HEK293 (cell line): Measurements from ENCODE around the gene MMP15.

Experiments
- CTCF ChIA-PET: fragments of 350-600 bp; formaldehyde crosslinking; extraction: SDS; loops from one replicate; lab custom pipeline; 2021; ENCODE audit warnings: antibody characterized with exemption; lab: Yijun Ruan, JAX
- POLR2A ChIA-PET: fragments of 300-600 bp; formaldehyde crosslinking; extraction: SDS; loops from one replicate; lab custom pipeline; 2020; ENCODE audit warnings: antibody characterized with exemption, inconsistent platforms; lab: Yijun Ruan, JAX
- H3K27ac ChIP-seq: fragments of 200-500 bp; sonication (Bioruptor generic); 2 replicates; pipeline ENCODE4 v1.5.1; 2014; ENCODE audit warnings: low read depth, low read length, control low read depth, inconsistent platforms; ENCODE audit errors: extremely low read depth
- H3K36me3 ChIP-seq, 2 experiments: fragments of 200-500 bp in 1 of 2; sonication (Bioruptor generic) in 1 of 2; 1 replicate in 1 of 2; 2 replicates in 1 of 2; pipeline ENCODE4 v1.5.1; 2014 to 2017; ENCODE audit warnings: inconsistent platforms in 2 of 2, low read length in 2 of 2; ENCODE audit not compliant: control insufficient read depth in 2 of 2, insufficient read depth in 1 of 2
- H3K4me1 ChIP-seq: fragments of 200-500 bp; sonication (Bioruptor generic); 2 replicates; pipeline ENCODE4 v1.5.1; 2014; ENCODE audit warnings: mild to moderate bottlenecking, low read length, inconsistent platforms; ENCODE audit not compliant: control insufficient read depth, insufficient read depth
- H3K4me3 ChIP-seq: 2 replicates; pipeline ENCODE4 v1.5.1; 2011; ENCODE audit warnings: low read depth, mild to moderate bottlenecking, control low read depth, low read length, moderate library complexity
- H3K9me3 ChIP-seq: fragments of 200-500 bp; sonication (Bioruptor generic); 2 replicates; pipeline ENCODE4 v1.5.1; 2014; ENCODE audit warnings: low read depth, low read length, inconsistent platforms; ENCODE audit not compliant: control insufficient read depth, insufficient read depth
- EGR2 ChIP-seq: fragments of 450-650 bp; formaldehyde crosslinking; IDR thresholded peaks from 2 replicates; pipeline ENCODE4 v1.5.1; 2016; ENCODE audit warnings: low read depth, missing biosample characterization, missing genetic modification characterization
- GLIS1 ChIP-seq: fragments of 450-650 bp; formaldehyde crosslinking; IDR thresholded peaks from 2 replicates; pipeline ENCODE4 v1.5.1; 2016; ENCODE audit warnings: missing biosample characterization, missing genetic modification characterization
- KLF1 ChIP-seq: fragments of 450-650 bp; formaldehyde crosslinking; IDR thresholded peaks from 2 replicates; pipeline ENCODE4 v1.5.1; 2016; ENCODE audit warnings: missing biosample characterization, missing genetic modification characterization
- MEIS1 ChIP-seq: sonication (generic); formaldehyde crosslinking; IDR thresholded peaks from 2 replicates; pipeline ENCODE4 v1.8.1; 2022; ENCODE audit warnings: missing genetic modification reagents, mild to moderate bottlenecking, borderline replicate concordance
- MYNN ChIP-seq: fragments of 450-650 bp; formaldehyde crosslinking; IDR thresholded peaks from 2 replicates; pipeline ENCODE4 v1.5.1; 2016; ENCODE audit warnings: missing biosample characterization, missing genetic modification characterization, borderline replicate concordance
- SALL2 ChIP-seq: fragments of 450-650 bp; formaldehyde crosslinking; IDR thresholded peaks from 2 replicates; pipeline ENCODE4 v1.5.0; 2017; ENCODE audit warnings: missing biosample characterization, mild to moderate bottlenecking, missing genetic modification characterization, borderline replicate concordance
- ZBTB21 ChIP-seq: fragments of 450-650 bp; formaldehyde crosslinking; IDR thresholded peaks from 2 replicates; pipeline ENCODE4 v1.5.1; 2017; ENCODE audit warnings: missing biosample characterization, missing genetic modification characterization
- ZFHX2 ChIP-seq: fragments of 450-650 bp; formaldehyde crosslinking; conservative IDR thresholded peaks from 2 replicates; pipeline ENCODE4 v1.5.1; 2016; ENCODE audit warnings: missing biosample characterization, missing genetic modification characterization
- ZNF140 ChIP-seq: fragments of 450-650 bp; formaldehyde crosslinking; IDR thresholded peaks from 2 replicates; pipeline ENCODE4 v1.5.1; 2016; ENCODE audit warnings: missing biosample characterization, missing genetic modification characterization
- ZNF174 ChIP-seq: fragments of 450-650 bp; formaldehyde crosslinking; IDR thresholded peaks from 2 replicates; pipeline ENCODE4 v1.5.0; 2017; ENCODE audit warnings: missing biosample characterization, mild to moderate bottlenecking, missing genetic modification characterization
- ZNF223 ChIP-seq: fragments of 450-650 bp; formaldehyde crosslinking; IDR thresholded peaks from 2 replicates; pipeline ENCODE4 v1.5.1; 2016; ENCODE audit warnings: missing biosample characterization, missing genetic modification characterization
- ZNF274 ChIP-seq, 2 experiments: fragments of 200-500 bp in 1 of 2; fragments of 450-650 bp in 1 of 2; sonication (Bioruptor generic) in 1 of 2; formaldehyde crosslinking in 1 of 2; IDR thresholded peaks; 2 replicates each; pipeline versions ENCODE4 v1.5.1 to v1.6.1; 2014 to 2016; ENCODE audit warnings: borderline replicate concordance in 1 of 2, inconsistent platforms in 1 of 2, low read length in 1 of 2, missing biosample characterization in 1 of 2, missing genetic modification characterization in 1 of 2
- ZNF394 ChIP-seq: fragments of 450-650 bp; formaldehyde crosslinking; IDR thresholded peaks from 2 replicates; pipeline ENCODE4 v1.5.1; 2016; ENCODE audit warnings: missing biosample characterization, missing genetic modification characterization, mild to moderate bottlenecking, moderate library complexity, borderline replicate concordance
- ZNF398 ChIP-seq: fragments of 450-650 bp; formaldehyde crosslinking; IDR thresholded peaks from 2 replicates; pipeline ENCODE4 v1.5.1; 2017; ENCODE audit warnings: missing biosample characterization, missing genetic modification characterization
- ZNF488 ChIP-seq: fragments of 450-650 bp; formaldehyde crosslinking; IDR thresholded peaks from 2 replicates; pipeline ENCODE4 v1.5.1; 2016; ENCODE audit warnings: missing biosample characterization, missing genetic modification characterization
- ZNF501 ChIP-seq: fragments of 450-650 bp; formaldehyde crosslinking; IDR thresholded peaks from 2 replicates; pipeline ENCODE4 v1.5.1; 2016; ENCODE audit warnings: missing biosample characterization, missing genetic modification characterization
- ZNF529 ChIP-seq: fragments of 450-650 bp; formaldehyde crosslinking; IDR thresholded peaks from 2 replicates; pipeline ENCODE4 v1.5.1; 2017; ENCODE audit warnings: missing genetic modification characterization, missing biosample characterization; ENCODE audit not compliant: insufficient replicate concordance
- ZNF585B ChIP-seq: fragments of 450-650 bp; formaldehyde crosslinking; IDR thresholded peaks from 2 replicates; pipeline ENCODE4 v1.5.1; 2016; ENCODE audit warnings: missing biosample characterization, missing genetic modification characterization
- ZNF624 ChIP-seq: fragments of 450-650 bp; formaldehyde crosslinking; IDR thresholded peaks from 2 replicates; pipeline ENCODE4 v1.5.1; 2017; ENCODE audit warnings: missing biosample characterization, missing genetic modification characterization
- ZNF658 ChIP-seq: fragments of 450-650 bp; formaldehyde crosslinking; IDR thresholded peaks from 2 replicates; pipeline ENCODE4; 2016; ENCODE audit warnings: missing biosample characterization, missing genetic modification characterization
- ZNF660 ChIP-seq: fragments of 450-650 bp; IDR thresholded peaks from 2 replicates; pipeline ENCODE4 v1.5.1; 2018; ENCODE audit warnings: missing biosample characterization, mild to moderate bottlenecking, missing genetic modification characterization
- ZNF664 ChIP-seq: fragments of 450-650 bp; formaldehyde crosslinking; IDR thresholded peaks from 2 replicates; pipeline ENCODE4 v1.5.1; 2016; ENCODE audit warnings: missing biosample characterization, missing genetic modification characterization
- ZNF677 ChIP-seq: fragments of 450-650 bp; IDR thresholded peaks from 2 replicates; pipeline ENCODE4 v1.5.0; 2018; ENCODE audit warnings: missing biosample characterization, mild to moderate bottlenecking, missing genetic modification characterization, moderate library complexity
- ZNF76 ChIP-seq: fragments of 450-650 bp; formaldehyde crosslinking; IDR thresholded peaks from 2 replicates; pipeline ENCODE4; 2016; ENCODE audit warnings: low read depth, missing biosample characterization, missing genetic modification characterization, borderline replicate concordance
- ZNF791 ChIP-seq: fragments of 450-650 bp; formaldehyde crosslinking; IDR thresholded peaks from 2 replicates; pipeline ENCODE4 v1.5.1; 2016; ENCODE audit warnings: missing biosample characterization, missing genetic modification characterization
- ZNF837 ChIP-seq: fragments of 450-650 bp; formaldehyde crosslinking; IDR thresholded peaks from 2 replicates; pipeline ENCODE4 v1.5.1; 2016; ENCODE audit warnings: missing biosample characterization, missing genetic modification characterization
- ZNF843 ChIP-seq: fragments of 450-650 bp; formaldehyde crosslinking; IDR thresholded peaks from 2 replicates; pipeline ENCODE4 v1.5.1; 2016; ENCODE audit warnings: missing biosample characterization, missing genetic modification characterization
- ZSCAN18 ChIP-seq: fragments of 450-650 bp; formaldehyde crosslinking; IDR thresholded peaks from 2 replicates; pipeline ENCODE4 v1.5.1; 2016; ENCODE audit warnings: missing biosample characterization, missing genetic modification characterization
- ZSCAN23 ChIP-seq: fragments of 450-650 bp; formaldehyde crosslinking; IDR thresholded peaks from 2 replicates; pipeline ENCODE4 v1.5.1; 2016; ENCODE audit warnings: missing biosample characterization, missing genetic modification characterization

Gene MMP15

GRCh38 chr16:58032710-58033293 lies 7.2 kb downstream of the MMP15 start:
- POLR2A ChIA-PET = no interaction called here
- no peak for TF ChIP-seq ZNF274 (IDR thresholded peaks at IDR 0.05; ENCODE audit: low read length)
- TF ChIP-seq ZNF274 (tag by site-specific recombination; IDR thresholded peaks at IDR 0.05; ENCODE audit: borderline replicate concordance) = no peak
- no peak for TF ChIP-seq ZNF140 (tag by site-specific recombination)
- TF ChIP-seq EGR2 (tag by site-specific recombination) = no peak
- no peak for TF ChIP-seq ZNF529 (tag by site-specific recombination)
- TF ChIP-seq ZNF398 = no peak
- TF ChIP-seq GLIS1 (tag by site-specific recombination) = no peak
- no peak for TF ChIP-seq ZNF791
- no peak for TF ChIP-seq ZNF658 (tag by site-specific recombination)
- no peak for TF ChIP-seq ZNF585B (tag by site-specific recombination)
- no peak for TF ChIP-seq ZNF843 (tag by site-specific recombination)
- no peak for TF ChIP-seq KLF1
- TF ChIP-seq MYNN (tag by site-specific recombination) = no peak
- TF ChIP-seq ZBTB21 (tag by site-specific recombination) = no peak
- no peak for TF ChIP-seq ZNF223 (tag by site-specific recombination)
- TF ChIP-seq ZSCAN23 (tag by site-specific recombination) = no peak
- TF ChIP-seq ZNF837 (tag by site-specific recombination) = no peak
- TF ChIP-seq ZFHX2 (tag by site-specific recombination) = no peak
- no peak for TF ChIP-seq ZNF76 (tag by site-specific recombination)
- TF ChIP-seq ZSCAN18 (tag by site-specific recombination) = no peak

GRCh38 chr16:58034128-58034685 lies 8.7 kb downstream of the MMP15 start:
- Histone ChIP-seq H3K9me3 (no peaks in the 10 kb centered on the region), H3K36me3 (peaks cover 0 to 7% of the 10 kb centered on the region in 2 experiments; a peak in 1 of 3 replicates), H3K27ac (no peak overlapping the region), H3K4me3 (no peak overlapping the region), H3K4me1 (no peaks in the 10 kb centered on the region)
- ChIA-PET CTCF (interaction anchor here (1.0 to 3.1 kb wide), 4 partner anchors 15 to 87 kb away, joined by 4 to 18 read pairs (median 8); no protein-coding TSS in a partner anchor), POLR2A (interaction anchor here (0.6 kb wide), 1 partner anchor 31 kb away, joined by 4 read pairs; no protein-coding TSS in a partner anchor)
- no peak for TF ChIP-seq ZNF488 (tag by site-specific recombination)
- TF ChIP-seq MEIS1 (CRISPR knock-in tag) = no peak
- no peak for TF ChIP-seq ZNF501
- TF ChIP-seq ZSCAN18 (tag by site-specific recombination) = no peak
- TF ChIP-seq ZNF624 (tag by site-specific recombination) = no peak
- no peak for TF ChIP-seq ZNF174 (tag by site-specific recombination)
- no peak for TF ChIP-seq SALL2 (tag by site-specific recombination)
- TF ChIP-seq ZNF664 (tag by site-specific recombination) = no peak
- no peak for TF ChIP-seq ZNF677 (tag by site-specific recombination)
- TF ChIP-seq ZNF394 (tag by site-specific recombination) = no peak
- TF ChIP-seq ZNF660 (tag by site-specific recombination) = no peak

More at GRCh38 chr16:58032710-58033293, 7.2 kb downstream of the MMP15 start:
- no peak overlapping the region for H3K27ac ChIP-seq
- no peak overlapping the region for H3K4me3 ChIP-seq
- no peaks in the 10 kb centered on the region for H3K4me1 ChIP-seq
- H3K9me3 ChIP-seq = no peaks in the 10 kb centered on the region
- CTCF ChIA-PET = interaction anchor here (0.5 to 3.1 kb wide), 12 partner anchors 9 to 295 kb away, joined by 3 to 18 read pairs (median 4); no protein-coding TSS in a partner anchor
- no peaks in the 10 kb centered on the region for H3K36me3 ChIP-seq
